IPS DF 6.9 (cell line): ENCODE results near the gene DNAAF5.

ENCODE experiments used
- DNase-seq: peaks from one replicate; pipeline ENCODE4 v3.0.0-alpha.2; 2013; ENCODE audit warnings: low read depth, low spot score
- H3K27ac ChIP-seq: one replicate; pipeline ENCODE4 v1.5.1; 2013; ENCODE audit warnings: low read length, control low read depth
- H3K27me3 ChIP-seq: 2 replicates; pipeline ENCODE4 v1.6.1; 2013; ENCODE audit warnings: mild to moderate bottlenecking, low read length; ENCODE audit not compliant: control insufficient read depth, insufficient read depth
- H3K36me3 ChIP-seq: 2 replicates; pipeline ENCODE4 v1.6.1; 2013; ENCODE audit warnings: low read length; ENCODE audit not compliant: control insufficient read depth, insufficient read depth
- H3K4me1 ChIP-seq: 2 replicates; pipeline ENCODE4 v1.6.1; 2013; ENCODE audit warnings: low read length; ENCODE audit not compliant: control insufficient read depth, insufficient read depth
- H3K4me3 ChIP-seq: 2 replicates; pipeline ENCODE4 v1.5.1; 2013; ENCODE audit warnings: mild to moderate bottlenecking, low read length
- H3K9me3 ChIP-seq: 2 replicates; pipeline ENCODE4 v1.6.1; 2013; ENCODE audit warnings: low read length, inconsistent platforms; ENCODE audit not compliant: control insufficient read depth, insufficient read depth
- WGBS: extraction: QIAGEN DNeasy Blood & Tissue Kit; methylation state at CpG from one replicate; pipeline ENCODE4 v1.1.7; 2013; ENCODE audit warnings: mixed read lengths, missing lambda C conversion rate; ENCODE audit not compliant: insufficient read length, insufficient coverage; 5-methylcytosine and 5-hydroxymethylcytosine counted together

The DNAAF5 gene

DNA sequence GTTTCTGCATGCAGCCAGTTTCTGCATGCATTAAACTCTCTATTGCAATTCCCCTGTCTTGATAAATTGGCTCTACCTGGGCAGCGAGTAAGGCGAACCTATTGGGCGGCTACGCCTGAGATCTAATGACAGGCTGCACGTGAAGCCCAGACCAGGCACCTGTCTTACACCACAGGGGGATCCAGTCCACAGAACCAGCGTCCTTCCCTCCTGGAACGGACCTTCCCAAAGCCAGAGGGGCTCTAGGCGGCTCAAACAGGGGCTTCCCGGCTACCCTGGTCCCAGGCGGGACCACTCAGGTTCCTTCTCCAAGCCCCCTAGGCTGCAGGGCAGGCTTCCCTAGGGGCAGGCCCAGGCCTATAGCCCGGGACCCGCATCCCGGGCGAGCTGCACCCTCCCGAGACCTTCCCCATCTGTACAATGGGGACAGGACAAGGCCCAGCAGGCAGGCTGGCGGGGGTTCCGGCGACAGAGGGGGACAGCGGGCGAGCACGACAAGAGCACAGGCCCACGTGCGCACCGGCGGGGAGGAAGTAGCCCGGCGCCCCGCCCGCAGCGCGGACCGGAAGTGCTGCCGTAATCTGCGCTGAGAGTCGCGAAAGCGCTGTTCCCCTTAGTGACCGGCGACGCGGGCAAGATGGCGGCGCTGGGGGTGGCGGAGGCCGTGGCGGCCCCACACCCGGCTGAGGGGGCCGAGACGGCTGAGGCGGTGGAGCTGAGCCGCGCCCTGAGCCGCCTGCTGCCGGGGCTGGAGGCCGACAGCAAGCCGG is at the start of gene DNAAF5:
Gene DNAAF5, plus strand, starts transcription at position 616 of the 770 bp plus-strand sequence. Its CDS starts 22 bp downstream, at position 638.
- H3K27ac ChIP-seq: no peak within 1 kb of the TSS
- WGBS: no CpG with 5 or more reads among the region's 56 CpGs
- DNase-seq: peak; percentile 64
- H3K4me1 ChIP-seq: no peaks in the 10 kb centered on the region
- no peaks in the 10 kb centered on the region for H3K9me3 ChIP-seq
- peaks cover 11% of the 10 kb centered on the region for H3K36me3 ChIP-seq
- H3K4me3 ChIP-seq: peak within 1 kb of the TSS; percentile 68
- H3K27me3 ChIP-seq: no peaks in the 10 kb centered on the region

DNA sequence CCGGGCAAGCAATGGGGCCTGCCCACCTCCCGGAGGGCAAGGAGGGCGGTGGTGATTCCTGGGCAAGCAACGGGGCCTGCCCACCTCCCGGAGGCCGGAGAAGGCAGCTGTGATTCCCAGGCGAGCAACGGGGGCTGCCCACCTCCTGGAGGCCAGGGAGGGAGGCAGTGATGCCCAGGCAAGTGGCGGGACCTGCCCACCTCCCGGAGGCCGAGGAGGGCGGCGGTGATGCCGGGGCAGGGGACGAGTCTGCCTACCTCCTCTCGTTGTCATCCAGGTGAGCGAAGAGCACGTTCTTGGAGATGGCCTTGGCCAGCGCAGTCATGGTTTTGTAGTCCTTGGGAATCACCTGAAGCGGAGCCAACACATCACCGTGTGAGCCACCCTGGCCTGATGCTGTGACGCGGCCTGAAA is 49.5 kb upstream of the DNAAF5 start:
- no CpG with 5 or more reads among the region's 23 CpGs for whole genome bisulfite sequencing
- H3K36me3 ChIP-seq: peaks cover 12% of the 10 kb centered on the region
- DNase-seq: no peak
- no peaks in the 10 kb centered on the region; the same call in 1 of the 2 replicates for H3K4me1 ChIP-seq
- no peaks in the 10 kb centered on the region for H3K27me3 ChIP-seq
- no peak overlapping the region for H3K4me3 ChIP-seq
- H3K27ac ChIP-seq: no peak overlapping the region
- no peaks in the 10 kb centered on the region for H3K9me3 ChIP-seq

DNA sequence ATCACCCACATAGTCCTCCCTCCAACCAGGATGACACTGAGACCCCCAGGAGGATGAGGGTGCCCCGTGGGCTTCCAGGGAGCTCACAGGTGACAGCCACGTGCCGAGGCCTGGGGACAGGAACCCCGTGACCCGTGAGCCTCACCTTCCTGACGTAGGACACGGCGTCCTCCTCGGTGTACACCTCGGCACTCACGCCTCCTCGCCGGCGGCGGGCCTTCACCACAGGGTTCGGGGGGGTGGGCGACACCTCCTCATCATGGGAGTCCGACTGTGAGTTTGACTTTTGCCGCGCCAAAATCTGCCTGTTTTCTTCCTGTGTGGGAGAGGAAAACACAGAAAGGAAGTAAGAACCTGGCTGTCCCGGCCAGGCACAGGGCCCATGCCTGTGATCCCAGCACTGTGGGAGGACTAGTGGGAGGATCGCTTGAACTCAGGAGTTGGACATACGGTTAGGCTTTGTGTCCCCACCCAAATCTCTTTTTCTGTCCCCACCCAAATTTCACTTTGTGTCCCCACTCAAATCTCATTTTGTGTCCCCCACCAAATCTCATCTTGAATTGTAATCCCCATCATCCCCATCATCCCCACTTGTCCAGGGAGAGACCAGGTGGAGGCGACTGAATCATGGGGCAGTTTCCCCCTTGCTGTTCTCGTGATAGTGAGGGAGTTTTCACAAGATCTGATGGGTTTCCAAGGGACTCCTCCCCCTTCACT is 45.9 kb upstream of the DNAAF5 start:
- Histone ChIP-seq H3K36me3 (peaks cover 12% of the 10 kb centered on the region), H3K27ac (no peak overlapping the region), H3K4me3 (no peak overlapping the region), H3K9me3 (no peaks in the 10 kb centered on the region), H3K4me1 (no peaks in the 10 kb centered on the region; the same call in 1 of the 2 replicates), H3K27me3 (no peaks in the 10 kb centered on the region)
- WGBS: no CpG with 5 or more reads among the region's 25 CpGs
- no peak for DNase-seq

DNA sequence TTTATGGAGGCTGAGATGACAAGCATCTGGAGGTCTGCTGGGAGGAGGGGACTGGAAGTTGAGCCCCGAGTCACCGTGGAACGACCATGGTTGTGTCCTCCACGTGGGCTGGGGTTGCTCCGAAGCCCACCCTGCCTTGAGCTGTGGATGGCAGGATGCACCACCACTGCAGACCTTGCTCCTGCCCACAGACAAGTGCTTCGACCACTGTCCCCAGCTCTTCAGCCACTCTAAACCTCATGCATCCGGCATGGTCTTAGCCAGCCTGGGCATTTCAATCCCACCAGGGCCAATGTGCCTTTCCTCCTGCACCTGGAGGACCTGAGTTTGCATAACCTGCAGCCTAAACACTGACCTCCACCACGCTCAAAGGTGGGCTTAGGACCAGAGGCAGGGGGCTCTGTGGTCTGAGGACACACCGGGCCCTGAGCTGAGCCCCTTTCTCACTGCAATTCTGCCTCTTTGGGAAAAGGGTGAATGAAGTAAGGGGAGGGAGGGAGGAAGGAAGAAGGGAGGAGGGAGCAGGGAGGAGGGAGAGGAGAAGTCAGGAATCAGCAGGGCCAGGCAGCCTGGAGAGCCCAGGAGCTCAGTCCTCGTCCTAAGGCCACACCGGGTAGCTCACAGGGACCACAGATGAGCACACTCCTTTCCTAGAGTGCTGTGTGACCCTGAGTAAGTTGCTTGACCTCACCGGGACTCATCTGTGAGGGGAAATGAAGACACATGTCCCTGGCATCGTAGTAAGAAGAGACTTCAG is 44.8 kb upstream of the DNAAF5 start:
- H3K36me3 ChIP-seq: peaks cover 8% of the 10 kb centered on the region
- no peak overlapping the region for H3K27ac ChIP-seq
- DNase-seq: no peak

DNA sequence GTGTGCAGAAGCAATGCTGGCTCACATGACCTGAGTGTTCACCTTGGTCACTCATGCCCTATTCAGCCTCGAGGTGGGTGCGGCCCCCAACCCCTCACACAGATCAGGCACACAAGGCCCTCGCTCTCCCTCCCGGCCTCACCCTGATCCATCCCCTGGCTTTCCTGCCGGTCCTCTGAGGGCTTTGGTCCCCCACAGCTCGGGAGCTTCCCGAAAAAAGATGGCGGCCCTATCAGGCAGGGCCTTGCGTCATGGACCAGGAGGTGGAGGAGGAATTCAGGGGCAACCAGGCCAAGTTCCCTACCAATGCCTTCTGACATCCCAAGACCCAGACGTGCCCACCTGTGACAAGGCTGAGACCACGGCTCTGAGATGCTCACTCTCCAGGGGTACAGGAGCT is 43.7 kb upstream of the DNAAF5 start:
- Histone ChIP-seq H3K36me3 (peaks cover 5% of the 10 kb centered on the region), H3K4me1 (no peaks in the 10 kb centered on the region), H3K4me3 (no peak overlapping the region), H3K27me3 (no peaks in the 10 kb centered on the region), H3K27ac (no peak overlapping the region), H3K9me3 (peaks cover 1% of the 10 kb centered on the region; the same call in 1 of the 2 replicates)
- no peak for DNase-seq
- WGBS: no CpG with 5 or more reads among the region's 11 CpGs

More for the DNA sequence above, 44.8 kb upstream of the DNAAF5 start:
- WGBS: no CpG with 5 or more reads among the region's 13 CpGs
- Histone ChIP-seq H3K4me1 (no peaks in the 10 kb centered on the region; the same call in 1 of the 2 replicates), H3K27me3 (no peaks in the 10 kb centered on the region), H3K4me3 (no peak overlapping the region), H3K9me3 (peaks cover 1% of the 10 kb centered on the region; the same call in 1 of the 2 replicates)

DNA sequence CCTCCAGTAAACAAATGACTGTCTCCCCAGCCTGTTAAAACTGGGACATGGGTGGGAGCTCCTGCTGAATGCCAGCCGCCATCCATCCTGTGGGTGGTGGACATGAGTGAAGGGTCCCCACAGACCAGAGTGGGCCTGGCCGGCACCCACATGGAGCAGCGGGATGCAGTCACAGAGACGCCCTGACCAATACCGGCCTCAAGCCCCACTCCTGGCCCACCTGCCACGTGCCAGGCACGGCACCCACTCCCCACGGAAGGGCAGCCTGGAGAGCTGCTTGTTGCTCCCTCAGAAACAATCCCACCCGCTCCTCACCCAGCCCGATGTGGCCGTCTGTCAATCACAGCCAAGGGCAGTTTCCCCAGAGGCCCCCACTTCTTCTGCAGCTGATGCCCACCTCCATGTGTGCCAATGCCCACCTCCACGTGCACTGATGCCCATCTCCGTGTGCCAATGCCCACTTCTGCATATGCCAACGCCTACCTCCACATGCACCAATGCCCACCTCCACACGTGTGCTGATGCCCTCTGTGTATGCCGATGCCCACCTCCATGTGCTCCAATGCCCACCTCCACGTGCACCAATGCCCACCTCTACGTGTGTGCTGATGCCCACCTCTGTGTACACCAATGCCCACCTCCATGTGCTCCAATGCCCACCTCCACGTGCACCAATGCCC is 42.8 kb upstream of the DNAAF5 start:
- DNase-seq: no peak
- WGBS: no CpG with 5 or more reads among the region's 19 CpGs
- no peaks in the 10 kb centered on the region for H3K27me3 ChIP-seq
- peaks cover 8% of the 10 kb centered on the region for H3K36me3 ChIP-seq
- H3K4me3 ChIP-seq: no peak overlapping the region
- peaks cover 3% of the 10 kb centered on the region; the same call in 1 of the 2 replicates for H3K9me3 ChIP-seq
- no peak overlapping the region for H3K27ac ChIP-seq
- no peaks in the 10 kb centered on the region for H3K4me1 ChIP-seq

DNA sequence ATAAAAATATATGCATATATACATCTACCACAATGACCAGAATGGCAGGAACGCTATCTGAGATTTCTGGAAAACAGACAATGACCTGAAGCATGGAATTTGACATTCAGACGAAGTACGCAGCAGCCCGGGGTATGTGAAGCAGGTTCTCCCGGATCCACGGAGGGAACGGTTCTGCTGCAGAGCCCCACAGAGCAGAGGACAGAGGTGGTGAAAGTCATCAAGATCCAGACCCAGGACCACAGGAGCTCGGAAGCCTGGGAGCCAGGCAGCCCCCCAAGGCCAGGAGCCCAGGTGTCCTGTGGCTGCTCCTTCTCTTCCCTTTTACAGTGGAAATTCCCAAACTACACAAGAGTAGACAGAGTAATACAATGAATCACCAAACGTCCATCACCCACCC is 42.1 kb upstream of the DNAAF5 start:
- H3K36me3 ChIP-seq: peaks cover 9% of the 10 kb centered on the region
- no peak overlapping the region for H3K27ac ChIP-seq
- no CpG with 5 or more reads among the region's 9 CpGs for WGBS
- DNase-seq: no peak
- H3K27me3 ChIP-seq: no peaks in the 10 kb centered on the region
- H3K9me3 ChIP-seq: peaks cover 3% of the 10 kb centered on the region; the same call in 1 of the 2 replicates
- no peaks in the 10 kb centered on the region for H3K4me1 ChIP-seq
- H3K4me3 ChIP-seq: no peak overlapping the region

DNA sequence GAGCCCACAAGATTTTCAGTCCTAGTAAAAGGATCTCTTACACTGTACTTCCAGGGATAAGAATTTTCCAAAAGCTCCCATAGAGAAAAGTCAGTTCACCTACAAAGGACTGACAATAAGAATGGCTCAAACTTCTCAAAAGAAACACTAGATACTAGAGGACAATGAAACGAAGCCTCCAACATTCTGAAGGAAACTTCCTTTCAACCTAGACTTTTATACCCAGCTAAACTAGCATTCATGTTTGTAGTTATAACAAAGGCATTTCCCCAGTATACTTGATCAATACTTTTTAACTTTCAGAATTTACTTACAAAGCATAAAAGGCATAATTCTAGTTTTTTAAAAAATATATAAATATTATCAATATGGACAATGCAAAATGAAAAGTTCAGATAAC is 41.0 kb upstream of the DNAAF5 start:
- no peaks in the 10 kb centered on the region for H3K27me3 ChIP-seq
- no peak overlapping the region for H3K4me3 ChIP-seq
- H3K36me3 ChIP-seq: peaks cover 4% of the 10 kb centered on the region; the same call in 1 of the 2 replicates
- no CpG with 5 or more reads among the region's 1 CpG for WGBS
- peaks cover 3% of the 10 kb centered on the region; the same call in 1 of the 2 replicates for H3K9me3 ChIP-seq
- H3K4me1 ChIP-seq: no peaks in the 10 kb centered on the region
- H3K27ac ChIP-seq: no peak overlapping the region
- DNase-seq: no peak

DNA sequence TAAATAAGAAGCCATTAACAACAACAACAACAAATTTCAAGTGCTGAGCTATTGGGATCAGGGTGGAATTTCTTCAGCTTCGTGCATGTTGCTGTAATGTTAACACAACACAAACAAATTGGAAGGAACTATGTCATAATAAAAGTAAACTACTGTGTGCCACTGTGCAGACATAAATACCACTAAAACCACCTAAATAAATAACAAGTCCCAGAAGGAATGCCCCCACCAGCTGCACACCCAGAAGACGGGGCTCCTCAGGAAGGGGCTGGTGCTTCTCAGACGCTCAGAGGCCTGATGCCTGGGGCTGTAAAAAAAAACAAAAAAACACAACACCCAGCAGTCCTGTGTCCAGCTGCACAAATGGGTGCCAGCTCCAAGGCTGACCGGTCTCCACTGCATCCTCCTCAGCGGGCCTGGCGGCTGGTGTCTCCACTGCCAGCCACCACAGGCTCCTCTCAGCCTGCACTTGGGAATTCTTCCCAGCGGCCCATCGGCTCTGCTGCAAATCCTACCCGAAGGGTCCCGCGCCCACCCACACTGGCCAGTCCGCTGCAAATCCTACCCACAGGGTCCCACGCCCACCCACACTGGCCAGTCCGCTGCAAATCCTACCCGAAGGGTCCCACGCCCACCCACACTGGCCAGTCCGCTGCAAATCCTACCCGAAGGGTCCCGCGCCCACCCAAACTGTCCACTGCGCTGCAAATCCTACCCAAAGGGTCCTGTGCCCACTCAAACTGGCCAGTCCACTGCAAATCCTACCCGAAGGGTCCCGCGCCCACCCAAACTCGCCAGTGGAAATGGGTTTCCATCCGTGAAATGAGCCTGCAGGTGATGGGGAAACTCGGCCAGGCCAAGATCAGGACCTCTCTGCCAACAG is 35.8 kb upstream of the DNAAF5 start:
- WGBS: no CpG with 5 or more reads among the region's 27 CpGs
- Histone ChIP-seq H3K36me3 (peaks cover 7% of the 10 kb centered on the region), H3K27me3 (no peaks in the 10 kb centered on the region), H3K27ac (no peak overlapping the region), H3K4me3 (no peak overlapping the region), H3K9me3 (peaks cover 3% of the 10 kb centered on the region; the same call in 1 of the 2 replicates), H3K4me1 (no peaks in the 10 kb centered on the region)
- no peak for DNase-seq
